C4-2B (cell line): ENCODE data around the gene TSPAN3.

ENCODE experiments used
- ZFX ChIP-seq: fragments of 450-650 bp; IDR thresholded peaks from 2 replicates; pipeline ENCODE4 v1.6.1; 2017
- TF ChIP-seq, protein P1 (sequence below): fragments of 450-650 bp; conservative IDR thresholded peaks from 2 replicates; pipeline ENCODE4 v1.5.1; 2017; ENCODE audit warnings: mild to moderate bottlenecking

DNA sequence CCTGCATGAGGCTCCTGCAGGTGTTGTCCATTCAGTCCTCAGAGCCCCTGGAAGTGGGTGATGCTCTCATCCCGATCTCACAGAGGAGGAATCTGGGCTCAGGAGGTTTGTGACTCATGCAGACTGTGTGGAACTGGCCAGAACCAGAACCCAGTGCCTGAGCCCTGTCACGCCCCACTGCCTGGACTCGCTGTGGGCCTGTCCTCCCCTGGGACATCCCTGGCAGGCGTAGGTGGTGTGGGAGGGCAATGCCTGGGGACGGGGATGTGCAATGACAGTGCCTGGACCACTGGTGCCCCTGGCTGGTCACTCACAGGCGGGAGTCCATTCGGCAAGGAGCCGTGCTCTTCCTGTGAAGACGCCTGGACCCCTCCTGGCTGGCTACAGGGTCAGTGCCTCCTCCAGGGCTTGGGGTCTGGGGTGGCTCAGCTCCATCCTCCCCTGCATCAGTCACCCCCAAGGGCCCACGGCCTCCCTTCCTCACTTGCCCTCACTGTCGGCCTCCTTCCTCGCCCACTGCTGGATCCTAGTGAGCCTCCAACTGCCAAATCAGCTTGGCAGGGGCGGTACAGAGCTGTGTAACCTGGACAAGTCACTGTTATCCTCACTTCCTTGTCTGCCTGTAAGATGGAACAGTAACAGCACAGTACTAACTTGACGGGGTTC lies 61.1 kb downstream of the TSPAN3 start:
- TF ChIP-seq, protein P1, sequence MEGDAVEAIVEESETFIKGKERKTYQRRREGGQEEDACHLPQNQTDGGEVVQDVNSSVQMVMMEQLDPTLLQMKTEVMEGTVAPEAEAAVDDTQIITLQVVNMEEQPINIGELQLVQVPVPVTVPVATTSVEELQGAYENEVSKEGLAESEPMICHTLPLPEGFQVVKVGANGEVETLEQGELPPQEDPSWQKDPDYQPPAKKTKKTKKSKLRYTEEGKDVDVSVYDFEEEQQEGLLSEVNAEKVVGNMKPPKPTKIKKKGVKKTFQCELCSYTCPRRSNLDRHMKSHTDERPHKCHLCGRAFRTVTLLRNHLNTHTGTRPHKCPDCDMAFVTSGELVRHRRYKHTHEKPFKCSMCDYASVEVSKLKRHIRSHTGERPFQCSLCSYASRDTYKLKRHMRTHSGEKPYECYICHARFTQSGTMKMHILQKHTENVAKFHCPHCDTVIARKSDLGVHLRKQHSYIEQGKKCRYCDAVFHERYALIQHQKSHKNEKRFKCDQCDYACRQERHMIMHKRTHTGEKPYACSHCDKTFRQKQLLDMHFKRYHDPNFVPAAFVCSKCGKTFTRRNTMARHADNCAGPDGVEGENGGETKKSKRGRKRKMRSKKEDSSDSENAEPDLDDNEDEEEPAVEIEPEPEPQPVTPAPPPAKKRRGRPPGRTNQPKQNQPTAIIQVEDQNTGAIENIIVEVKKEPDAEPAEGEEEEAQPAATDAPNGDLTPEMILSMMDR, result no peak
- no peak for TF ChIP-seq ZFX
